Mesenchymal stem cell (in vitro differentiated cells and primary cell): Measurements from ENCODE around the gene SCN8A.
A peak's percentile ranks its signal among the peaks of the same experiment; 100 is the strongest.
"Not testable (repeated sequence)": the region's sequence is repeated elsewhere in the genome, so short reads cannot be mapped to it uniquely, and the experiment has no call there.

Experiments used
- DNase-seq: peaks from one replicate; pipeline ENCODE4 v3.0.0-alpha.2; 2013
- H2AFZ ChIP-seq: one replicate; pipeline ENCODE4 v1.6.1; 2013; ENCODE audit warnings: low read depth, mild to moderate bottlenecking, control low read depth, inconsistent platforms, low read length, moderate library complexity
- H2AK5ac ChIP-seq: 2 replicates; pipeline ENCODE4 v1.6.1; 2013; ENCODE audit warnings: low read length, moderate library complexity, mild to moderate bottlenecking, inconsistent platforms; ENCODE audit not compliant: severe bottlenecking
- H2BK120ac ChIP-seq: one replicate; pipeline ENCODE4 v1.6.1; 2013; ENCODE audit warnings: low read depth, mild to moderate bottlenecking, inconsistent platforms, low read length, moderate library complexity
- H2BK12ac ChIP-seq, 2 experiments: one replicate each; pipeline ENCODE4 v1.6.1; 2013; ENCODE audit warnings: inconsistent platforms in 2 of 2, low read length in 2 of 2, mild to moderate bottlenecking in 2 of 2, moderate library complexity in 2 of 2, control low read depth in 1 of 2
- H2BK15ac ChIP-seq: one replicate; pipeline ENCODE4 v1.6.1; 2013; ENCODE audit warnings: mild to moderate bottlenecking, low read depth, inconsistent platforms; ENCODE audit not compliant: poor library complexity, severe bottlenecking
- H2BK5ac ChIP-seq: 2 replicates; pipeline ENCODE4 v1.6.1; 2013; ENCODE audit warnings: low read depth, mild to moderate bottlenecking, low read length, control low read depth, inconsistent platforms; ENCODE audit not compliant: poor library complexity, severe bottlenecking
- H3K14ac ChIP-seq, 2 experiments: one replicate each; pipeline ENCODE4 v1.6.1; 2013; ENCODE audit warnings: inconsistent platforms in 2 of 2, low read length in 2 of 2, control low read depth in 1 of 2, mild to moderate bottlenecking in 1 of 2, moderate library complexity in 1 of 2
- H3K18ac ChIP-seq, 2 experiments: one replicate each; pipeline ENCODE4 v1.6.1; 2013; ENCODE audit warnings: inconsistent platforms in 2 of 2, low read length in 2 of 2, control low read depth in 1 of 2, low read depth in 1 of 2, mild to moderate bottlenecking in 1 of 2
- H3K23ac ChIP-seq, 2 experiments: one replicate each; pipeline ENCODE4 v1.6.1; 2013; ENCODE audit warnings: inconsistent platforms in 2 of 2, low read length in 2 of 2, mild to moderate bottlenecking in 2 of 2, moderate library complexity in 2 of 2, control low read depth in 1 of 2
- H3K27ac ChIP-seq: 2 replicates; pipeline ENCODE4 v1.5.1; 2013; ENCODE audit warnings: mild to moderate bottlenecking, moderate library complexity, low read length, control low read depth, inconsistent platforms; ENCODE audit not compliant: poor library complexity, severe bottlenecking
- H3K27me3 ChIP-seq, 2 experiments: 2 replicates each; pipeline versions ENCODE4 v1.6.1 to v1.7.0; 2013; ENCODE audit warnings: low read length in 2 of 2, mild to moderate bottlenecking in 2 of 2, moderate library complexity in 2 of 2, control low read depth in 1 of 2, inconsistent platforms in 1 of 2; ENCODE audit not compliant: control insufficient read depth in 1 of 2, insufficient read depth in 1 of 2
- H3K36me3 ChIP-seq, 2 experiments: 2 replicates each; pipeline versions ENCODE4 v1.6.1 to v1.7.0; 2013; ENCODE audit warnings: low read length in 2 of 2, control low read depth in 1 of 2, inconsistent platforms in 1 of 2, low read depth in 1 of 2, mild to moderate bottlenecking in 1 of 2; ENCODE audit not compliant: insufficient read depth in 2 of 2, control insufficient read depth in 1 of 2
- H3K4ac ChIP-seq, 2 experiments: one replicate each; pipeline ENCODE4 v1.6.1; 2013; ENCODE audit warnings: inconsistent platforms in 2 of 2, low read length in 2 of 2, mild to moderate bottlenecking in 2 of 2, moderate library complexity in 2 of 2, control low read depth in 1 of 2, low read depth in 1 of 2
- H3K4me1 ChIP-seq: 2 replicates; pipeline ENCODE4 v1.6.1; 2013; ENCODE audit warnings: low read depth, low read length, control low read depth; ENCODE audit not compliant: control insufficient read depth, insufficient read depth
- H3K4me2 ChIP-seq: 2 replicates; pipeline ENCODE4 v1.6.1; 2013; ENCODE audit warnings: low read length, mild to moderate bottlenecking, inconsistent platforms; ENCODE audit not compliant: poor library complexity, severe bottlenecking
- H3K4me3 ChIP-seq, 2 experiments: 2 replicates each; pipeline versions ENCODE4 v1.5.1 to v1.7.0; 2013; ENCODE audit warnings: low read length in 2 of 2, mild to moderate bottlenecking in 2 of 2, control low read depth in 1 of 2, low read depth in 1 of 2; ENCODE audit not compliant: insufficient read depth in 1 of 2
- H3K79me1 ChIP-seq: replicated peaks from 2 replicates; pipeline ENCODE4 v1.6.1; 2013; ENCODE audit warnings: mild to moderate bottlenecking, control low read depth, low read length, inconsistent platforms; ENCODE audit not compliant: poor library complexity, severe bottlenecking
- H3K9ac ChIP-seq: 2 replicates; pipeline ENCODE4 v1.7.0; 2013; ENCODE audit warnings: mild to moderate bottlenecking, low read length, moderate library complexity
- H3K9me3 ChIP-seq: 2 replicates; pipeline ENCODE4 v1.7.0; 2013; ENCODE audit warnings: mild to moderate bottlenecking, low read length; ENCODE audit not compliant: control insufficient read depth
- H4K8ac ChIP-seq: one replicate; pipeline ENCODE4 v1.6.1; 2013; ENCODE audit warnings: inconsistent platforms, mild to moderate bottlenecking, low read length, moderate library complexity
- H4K91ac ChIP-seq: one replicate; pipeline ENCODE4 v1.6.1; 2013; ENCODE audit warnings: mild to moderate bottlenecking, low read length, inconsistent platforms
- WGBS: methylation state at CpG from one replicate; pipeline ENCODE4 v1.1.7; 2013; ENCODE audit warnings: mixed read lengths; 5-methylcytosine and 5-hydroxymethylcytosine counted together

SCN8A gene

GRCh38 chr12:51549637-51550036 lies 41.4 kb upstream of the SCN8A start:
- no peaks in the 10 kb centered on the region for H3K36me3 ChIP-seq
- H3K79me1 ChIP-seq: no peaks in the 10 kb centered on the region
- H3K27ac ChIP-seq: no peak overlapping the region
- H3K4ac ChIP-seq: no peak overlapping the region
- H3K18ac ChIP-seq: no peak overlapping the region
- 88% methylated on average over 8 of the region's 8 CpGs for WGBS
- no peak overlapping the region for H2AK5ac ChIP-seq
- no peak overlapping the region for H2BK5ac ChIP-seq
- H3K14ac ChIP-seq: peak overlapping the region in 1 of 2 experiments; percentile 78
- no peak overlapping the region for H2BK15ac ChIP-seq
- no peak overlapping the region for H3K4me2 ChIP-seq
- peaks cover 2% of the 10 kb centered on the region for H3K4me1 ChIP-seq
- no peak for DNase-seq
- no peak overlapping the region for H2BK12ac ChIP-seq
- H2AFZ ChIP-seq: no peak overlapping the region
- H3K9me3 ChIP-seq: peaks cover 16% of the 10 kb centered on the region
- H3K27me3 ChIP-seq: peaks cover 2 to 13% of the 10 kb centered on the region in 2 experiments
- no peak overlapping the region for H3K23ac ChIP-seq
- no peak overlapping the region for H4K91ac ChIP-seq
- no peak overlapping the region for H3K4me3 ChIP-seq
- no peak overlapping the region for H4K8ac ChIP-seq
- peak overlapping the region; percentile 20 for H3K9ac ChIP-seq
- no peak overlapping the region for H2BK120ac ChIP-seq

GRCh38 chr12:51568271-51569032 lies 22.6 kb upstream of the SCN8A start:
- not testable (repeated sequence) for H4K91ac ChIP-seq, H2BK15ac ChIP-seq, H3K4me3 ChIP-seq, H3K14ac ChIP-seq, H4K8ac ChIP-seq, H2AK5ac ChIP-seq, DNase-seq, H3K79me1 ChIP-seq, H2BK120ac ChIP-seq, H3K27me3 ChIP-seq, H2AFZ ChIP-seq, H3K9me3 ChIP-seq, H3K4me1 ChIP-seq, H3K4ac ChIP-seq, H3K4me2 ChIP-seq, H3K9ac ChIP-seq, H3K27ac ChIP-seq, H2BK12ac ChIP-seq, H3K18ac ChIP-seq, H2BK5ac ChIP-seq, H3K23ac ChIP-seq, H3K36me3 ChIP-seq
- 50% methylated on average over 2 of the region's 28 CpGs for WGBS

GRCh38 chr12:51579321-51579850 lies 11.6 kb upstream of the SCN8A start:
- no peak overlapping the region for H3K18ac ChIP-seq
- H2AFZ ChIP-seq: no peak overlapping the region
- no peak overlapping the region for H3K9ac ChIP-seq
- H3K14ac ChIP-seq: no peak overlapping the region
- H2BK15ac ChIP-seq: no peak overlapping the region
- H3K27me3 ChIP-seq: peaks cover 0 to 3% of the 10 kb centered on the region in 2 experiments
- no peak overlapping the region for H2AK5ac ChIP-seq
- H3K23ac ChIP-seq: no peak overlapping the region
- no peak overlapping the region for H3K4me2 ChIP-seq
- no peak overlapping the region for H3K4ac ChIP-seq
- H3K4me1 ChIP-seq: no peaks in the 10 kb centered on the region
- WGBS: 91% methylated on average over 5 of the region's 6 CpGs
- peaks cover 15% of the 10 kb centered on the region for H3K9me3 ChIP-seq
- no peak overlapping the region for H4K91ac ChIP-seq
- H2BK120ac ChIP-seq: no peak overlapping the region
- no peak overlapping the region for H2BK5ac ChIP-seq
- H2BK12ac ChIP-seq: no peak overlapping the region
- H3K4me3 ChIP-seq: no peak overlapping the region
- DNase-seq: no peak
- peaks cover 0 to 10% of the 10 kb centered on the region in 2 experiments for H3K36me3 ChIP-seq
- no peak overlapping the region for H4K8ac ChIP-seq
- H3K27ac ChIP-seq: no peak overlapping the region
- H3K79me1 ChIP-seq: no peaks in the 10 kb centered on the region

DNA sequence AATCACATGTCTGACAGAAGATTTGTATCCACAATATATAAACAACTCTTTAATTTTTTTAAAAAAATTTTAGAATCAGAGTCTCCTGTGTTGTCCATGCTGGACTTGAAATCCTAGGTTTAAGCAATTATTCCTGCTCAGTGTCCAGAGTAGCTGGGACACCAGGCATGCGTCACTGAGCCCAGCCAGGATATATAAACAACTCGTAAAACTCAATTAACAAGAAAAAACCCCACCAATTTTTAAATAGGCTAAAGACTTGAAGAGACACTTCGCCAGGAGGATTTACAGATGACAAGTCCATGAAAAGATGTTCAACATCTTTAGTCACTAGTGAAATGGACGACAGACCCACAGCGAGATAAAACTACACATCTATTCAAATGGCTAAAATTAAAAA lies 2.0 kb upstream of the SCN8A start:
- no peak overlapping the region for H3K27ac ChIP-seq
- peaks cover 0 to 46% of the 10 kb centered on the region in 2 experiments for H3K27me3 ChIP-seq
- no peak overlapping the region for H3K4me2 ChIP-seq
- 44% methylated on average over 3 of the region's 5 CpGs for WGBS
- H3K4me1 ChIP-seq: peaks cover 15% of the 10 kb centered on the region
- no peak overlapping the region for H3K14ac ChIP-seq
- no peaks in the 10 kb centered on the region for H3K9me3 ChIP-seq
- no peak overlapping the region for H3K18ac ChIP-seq
- H3K23ac ChIP-seq: no peak overlapping the region
- H2BK15ac ChIP-seq: no peak overlapping the region
- DNase-seq: peak; percentile 20
- no peaks in the 10 kb centered on the region for H3K79me1 ChIP-seq
- H2AK5ac ChIP-seq: no peak overlapping the region
- no peak overlapping the region for H3K9ac ChIP-seq
- peaks cover 0 to 6% of the 10 kb centered on the region in 2 experiments for H3K36me3 ChIP-seq
- H3K4ac ChIP-seq: no peak overlapping the region
- no peak overlapping the region for H2BK5ac ChIP-seq
- no peak overlapping the region for H2BK12ac ChIP-seq
- no peak overlapping the region for H4K91ac ChIP-seq
- H2AFZ ChIP-seq: no peak overlapping the region
- H3K4me3 ChIP-seq: no peak overlapping the region
- H4K8ac ChIP-seq: no peak overlapping the region
- H2BK120ac ChIP-seq: no peak overlapping the region
